ENCODE data around the gene ZBTB17. TPM values are rescaled to one million over a fixed set of nuclear protein-coding genes. Genes with fewer than 3 reads are reported as not detected.

The ZBTB17 gene
- total RNA-seq, 1 experiment from 2014 or later, result 22.1 TPM

DNA sequence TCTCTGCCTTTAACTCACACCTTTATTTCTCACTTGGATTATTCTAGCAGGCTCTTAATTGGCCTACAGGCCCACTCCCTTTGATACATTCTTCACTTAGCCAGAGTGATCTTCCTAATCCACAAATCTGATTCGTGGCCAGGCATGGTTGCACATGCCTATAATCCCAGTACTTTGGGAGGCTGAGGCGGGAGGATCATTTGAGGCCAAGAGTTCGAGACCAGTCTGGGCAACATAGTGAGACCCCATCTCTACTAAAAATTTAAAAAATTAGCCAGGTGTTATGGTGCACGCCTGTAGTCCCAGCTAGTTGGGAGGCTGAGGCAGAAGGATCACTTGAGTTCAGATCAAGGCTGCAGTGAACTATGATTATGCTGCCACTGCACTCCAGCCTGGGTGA, 2.1 kb downstream of the ZBTB17 start:
- intact Hi-C loops (cut with micrococcal nuclease; ENCODE audit: unreplicated experiment), result no loop called here
- peaks cover 17% of the 10 kb centered on the region for H3K4me1 Mint-ChIP-seq (ENCODE audit: low read depth, unreplicated experiment)
- peaks cover 2% of the 10 kb centered on the region for H3K9me3 Mint-ChIP-seq (ENCODE audit: low read depth, unreplicated experiment)

GRCh38 chr1:15972409-15972808, 3.5 kb downstream of the ZBTB17 start:
- Mint-ChIP-seq H3K27me3 (ENCODE audit: unreplicated experiment) (no peaks in the 10 kb centered on the region), H3K4me3 (ENCODE audit: low read depth, unreplicated experiment) (no peak overlapping the region), H3K9me3 (ENCODE audit: low read depth, unreplicated experiment) (peaks cover 2% of the 10 kb centered on the region), H3K36me3 (ENCODE audit: insufficient read depth, unreplicated experiment) (peaks cover 28% of the 10 kb centered on the region), H3K27ac (ENCODE audit: unreplicated experiment) (no peak overlapping the region), H3K4me1 (ENCODE audit: low read depth, unreplicated experiment) (peaks cover 17% of the 10 kb centered on the region)
- TF ChIP-seq, protein P1, sequence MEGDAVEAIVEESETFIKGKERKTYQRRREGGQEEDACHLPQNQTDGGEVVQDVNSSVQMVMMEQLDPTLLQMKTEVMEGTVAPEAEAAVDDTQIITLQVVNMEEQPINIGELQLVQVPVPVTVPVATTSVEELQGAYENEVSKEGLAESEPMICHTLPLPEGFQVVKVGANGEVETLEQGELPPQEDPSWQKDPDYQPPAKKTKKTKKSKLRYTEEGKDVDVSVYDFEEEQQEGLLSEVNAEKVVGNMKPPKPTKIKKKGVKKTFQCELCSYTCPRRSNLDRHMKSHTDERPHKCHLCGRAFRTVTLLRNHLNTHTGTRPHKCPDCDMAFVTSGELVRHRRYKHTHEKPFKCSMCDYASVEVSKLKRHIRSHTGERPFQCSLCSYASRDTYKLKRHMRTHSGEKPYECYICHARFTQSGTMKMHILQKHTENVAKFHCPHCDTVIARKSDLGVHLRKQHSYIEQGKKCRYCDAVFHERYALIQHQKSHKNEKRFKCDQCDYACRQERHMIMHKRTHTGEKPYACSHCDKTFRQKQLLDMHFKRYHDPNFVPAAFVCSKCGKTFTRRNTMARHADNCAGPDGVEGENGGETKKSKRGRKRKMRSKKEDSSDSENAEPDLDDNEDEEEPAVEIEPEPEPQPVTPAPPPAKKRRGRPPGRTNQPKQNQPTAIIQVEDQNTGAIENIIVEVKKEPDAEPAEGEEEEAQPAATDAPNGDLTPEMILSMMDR (IDR thresholded peaks at IDR 0.05; ENCODE audit: unreplicated experiment), result no peak
- DNase-seq, result no peak
- intact Hi-C loops (cut with micrococcal nuclease; ENCODE audit: unreplicated experiment), result no loop called here
- no TSS peak for BruUV-seq (replicated peaks)
- CTCF ChIA-PET, result interaction anchor here (0.6 kb wide), 1 partner anchor 541 kb away, joined by 4 read pairs; no protein-coding TSS in a partner anchor

More for the DNA sequence above, 2.1 kb downstream of the ZBTB17 start:
- BruUV-seq (replicated peaks), result no TSS peak
- peaks cover 28% of the 10 kb centered on the region for H3K36me3 Mint-ChIP-seq (ENCODE audit: insufficient read depth, unreplicated experiment)
- no peaks in the 10 kb centered on the region for H3K27me3 Mint-ChIP-seq (ENCODE audit: unreplicated experiment)
- no peak overlapping the region for H3K27ac Mint-ChIP-seq (ENCODE audit: unreplicated experiment)
- no peak overlapping the region for H3K4me3 Mint-ChIP-seq (ENCODE audit: low read depth, unreplicated experiment)
- DNase-seq, result no peak
- CTCF ChIA-PET, result interaction anchor here (0.6 to 0.7 kb wide), 2 partner anchors 45 to 140 kb away, joined by 3 read pairs; no protein-coding TSS in a partner anchor
- TF ChIP-seq, protein P1 (IDR thresholded peaks at IDR 0.05; ENCODE audit: unreplicated experiment), result no peak

DNA sequence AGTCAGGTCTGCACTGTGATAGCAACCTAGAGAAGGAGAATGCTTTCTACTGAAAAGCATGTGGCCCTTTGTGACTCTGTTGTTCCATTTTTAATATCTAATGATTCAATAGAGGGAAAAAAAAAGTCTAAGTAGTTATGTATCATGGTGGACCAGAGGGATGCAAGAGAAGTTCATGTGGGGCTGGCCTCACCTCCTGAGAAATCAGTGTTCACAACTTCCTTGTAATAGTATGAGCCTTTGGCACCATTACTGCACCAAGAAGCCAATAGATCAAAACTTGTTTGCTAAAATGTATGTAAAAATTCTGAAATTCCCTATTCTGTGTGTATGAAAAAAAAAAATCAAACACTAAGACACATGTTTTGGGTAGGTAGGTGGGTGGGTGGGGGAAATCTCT, 5.0 kb downstream of the ZBTB17 start:
- intact Hi-C loops (cut with micrococcal nuclease; ENCODE audit: unreplicated experiment), result no loop called here
- Mint-ChIP-seq H3K36me3 (ENCODE audit: insufficient read depth, unreplicated experiment) (peaks cover 19% of the 10 kb centered on the region), H3K4me1 (ENCODE audit: low read depth, unreplicated experiment) (peaks cover 16% of the 10 kb centered on the region), H3K4me3 (ENCODE audit: low read depth, unreplicated experiment) (no peak overlapping the region), H3K27me3 (ENCODE audit: unreplicated experiment) (no peaks in the 10 kb centered on the region), H3K27ac (ENCODE audit: unreplicated experiment) (no peak overlapping the region), H3K9me3 (ENCODE audit: low read depth, unreplicated experiment) (no peaks in the 10 kb centered on the region)
- no TSS peak for BruUV-seq (replicated peaks)
- no peak for DNase-seq
- TF ChIP-seq, protein P1 (IDR thresholded peaks at IDR 0.05; ENCODE audit: unreplicated experiment), result no peak
- CTCF ChIA-PET, result no interaction called here

- TF ChIP-seq, protein P1 (IDR thresholded peaks at IDR 0.05; ENCODE audit: unreplicated experiment), result no peak
- no peaks in the 10 kb centered on the region for H3K9me3 Mint-ChIP-seq (ENCODE audit: low read depth, unreplicated experiment)
- no peak overlapping the region for H3K27ac Mint-ChIP-seq (ENCODE audit: unreplicated experiment)
- H3K4me3 Mint-ChIP-seq (ENCODE audit: low read depth, unreplicated experiment), result no peak overlapping the region
- peaks cover 16% of the 10 kb centered on the region for H3K4me1 Mint-ChIP-seq (ENCODE audit: low read depth, unreplicated experiment)
- H3K36me3 Mint-ChIP-seq (ENCODE audit: insufficient read depth, unreplicated experiment), result peaks cover 11% of the 10 kb centered on the region
- intact Hi-C loops (cut with micrococcal nuclease; ENCODE audit: unreplicated experiment), result no loop called here
- H3K27me3 Mint-ChIP-seq (ENCODE audit: unreplicated experiment), result no peaks in the 10 kb centered on the region
- DNase-seq, result no peak
- CTCF ChIA-PET, result no interaction called here
- BruUV-seq (replicated peaks), result no TSS peak
Measured at GRCh38 chr1:15969321-15969880, 6.5 kb downstream of the ZBTB17 start.
